ENCODE measurements around the gene ANKRD11.

GRCh38 chr16:89370601-89371000 lies 119.8 kb downstream of the ANKRD11 start:
- TF ChIP-seq, protein P1, sequence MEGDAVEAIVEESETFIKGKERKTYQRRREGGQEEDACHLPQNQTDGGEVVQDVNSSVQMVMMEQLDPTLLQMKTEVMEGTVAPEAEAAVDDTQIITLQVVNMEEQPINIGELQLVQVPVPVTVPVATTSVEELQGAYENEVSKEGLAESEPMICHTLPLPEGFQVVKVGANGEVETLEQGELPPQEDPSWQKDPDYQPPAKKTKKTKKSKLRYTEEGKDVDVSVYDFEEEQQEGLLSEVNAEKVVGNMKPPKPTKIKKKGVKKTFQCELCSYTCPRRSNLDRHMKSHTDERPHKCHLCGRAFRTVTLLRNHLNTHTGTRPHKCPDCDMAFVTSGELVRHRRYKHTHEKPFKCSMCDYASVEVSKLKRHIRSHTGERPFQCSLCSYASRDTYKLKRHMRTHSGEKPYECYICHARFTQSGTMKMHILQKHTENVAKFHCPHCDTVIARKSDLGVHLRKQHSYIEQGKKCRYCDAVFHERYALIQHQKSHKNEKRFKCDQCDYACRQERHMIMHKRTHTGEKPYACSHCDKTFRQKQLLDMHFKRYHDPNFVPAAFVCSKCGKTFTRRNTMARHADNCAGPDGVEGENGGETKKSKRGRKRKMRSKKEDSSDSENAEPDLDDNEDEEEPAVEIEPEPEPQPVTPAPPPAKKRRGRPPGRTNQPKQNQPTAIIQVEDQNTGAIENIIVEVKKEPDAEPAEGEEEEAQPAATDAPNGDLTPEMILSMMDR (conservative IDR thresholded peaks at IDR 0.05 in 1 of 2, IDR thresholded peaks at IDR 0.05 in 1 of 2; ENCODE audit: low read depth in 1 of 2, low read length in 2 of 2): no peak
- TF ChIP-seq EZH2 (IDR thresholded peaks at IDR 0.05; ENCODE audit: low read length, missing control alignments): no peak
